Transverse colon (tissue), 4 donors: ENCODE measurements around the gene AP1M2. TPM values are rescaled to one million over a fixed set of nuclear protein-coding genes. Genes with fewer than 3 reads are reported as not detected.
A peak's percentile ranks its signal among the peaks of the same experiment; 100 is the strongest.

ENCODE experiments used
- DNase-seq: peaks from one replicate; pipeline ENCODE4 v3.0.0-alpha.2; 2019
- H3K27ac ChIP-seq, 4 donors: fragments of 200-600 bp; sonication (generic); 2 replicates each; pipeline ENCODE4 v1.5.1; 2016 to 2018; ENCODE audit warnings: inconsistent platforms in 4 of 4
- H3K27me3 ChIP-seq: fragments of 200-600 bp; sonication (generic); 2 replicates; pipeline ENCODE4 v1.5.1; 2017; ENCODE audit warnings: inconsistent platforms
- H3K36me3 ChIP-seq, 4 donors: fragments of 200-600 bp; sonication (generic); 2 replicates each; pipeline ENCODE4 v1.5.1; 2017 to 2019; ENCODE audit warnings: inconsistent platforms in 4 of 4
- H3K4me1 ChIP-seq, 4 donors: fragments of 200-600 bp; sonication (generic); 2 replicates each; pipeline ENCODE4 v1.5.1; 2017 to 2020; ENCODE audit warnings: inconsistent platforms in 4 of 4
- H3K4me3 ChIP-seq, 4 donors: fragments of 200-600 bp; sonication (generic); 1 replicate in 1 of 4; 2 replicates in 3 of 4; pipeline versions ENCODE4 v1.5.1 to v1.6.1; 2017 to 2019; ENCODE audit warnings: inconsistent platforms in 4 of 4
- H3K9me3 ChIP-seq, 2 donors: fragments of 200-600 bp; sonication (generic); 2 replicates each; pipeline ENCODE4 v1.5.1; 2017 to 2019; ENCODE audit warnings: inconsistent platforms in 2 of 2
- CTCF ChIP-seq, 5 experiments: fragments of 200-600 bp in 3 of 5; fragments of 450-650 bp in 2 of 5; sonication (generic) in 3 of 5; IDR thresholded peaks; 1 replicate in 2 of 5; 2 replicates in 3 of 5; pipeline ENCODE4 v1.5.1; 2016 to 2017; ENCODE audit warnings: antibody characterized with exemption in 5 of 5, inconsistent platforms in 3 of 5, mild to moderate bottlenecking in 2 of 5, moderate library complexity in 1 of 5
- EP300 ChIP-seq: sonication (generic); formaldehyde crosslinking; IDR thresholded peaks from one replicate; pipeline ENCODE4 v1.6.1; 2017; ENCODE audit warnings: antibody characterized with exemption, low read depth
- POLR2A ChIP-seq: fragments of 450-650 bp; IDR thresholded peaks from one replicate; pipeline ENCODE4 v1.6.1; 2016; ENCODE audit warnings: antibody characterized with exemption, mild to moderate bottlenecking, moderate library complexity
- POLR2AphosphoS5 ChIP-seq, 3 donors: sonication (generic); formaldehyde crosslinking; IDR thresholded peaks; one replicate each; pipeline ENCODE4 v1.6.1; 2016; ENCODE audit warnings: antibody characterized with exemption in 3 of 3
- WGBS, 2 donors: methylation state at CpG; one replicate each; pipeline ENCODE4 v1.1.5; 2018; ENCODE audit warnings: low coverage in 1 of 2; 5-methylcytosine and 5-hydroxymethylcytosine counted together
- in situ Hi-C, 4 donors: fragments of 200-750 bp; cut with MboI; loops; one replicate each; pipeline versions ENCODE4 v1.15.0 to v1.15.1; 2017; ENCODE audit warnings: low sequenced_read_pairs in 3 of 4, low pct_ligation_motif_present in 1 of 4, low pct_unique_long_range_greater_than_20kb in 1 of 4
- intact Hi-C: fragments of 100-400 bp; cut with DNase I; formaldehyde crosslinking; loops from one replicate; pipeline ENCODE4 v1.15.1; 2023; ENCODE audit warnings: low total_unique reads
- total RNA-seq, 4 donors: library from RNA; depleted of rRNA; stranded (reverse); fragments of >200 nt; gene quantifications; one replicate each; pipeline ENCODE4 v1.1.0, GENCODE V29; 2016

AP1M2 gene
- 100 to 1,000 TPM in 1 of 4 donors, 10 to 100 TPM in 3; 22.8 to 111 (median 63.1) TPM for total RNA-seq

GRCh38 chr19:10587022-10587838, at the start of gene AP1M2:
AP1M2 (minus strand) TSS chr19:10587312; CDS start chr19:10587231, 81 bp downstream.
- intact Hi-C loops = no loop called here
- Histone ChIP-seq H3K27me3 (peaks cover 23% of the 10 kb centered on the region), H3K36me3 (no peaks in the 10 kb centered on the region), H3K4me3 (peak within 1 kb of the TSS in 3 of 4 donors; percentile 46 to 65 (median 53)), H3K9me3 (no peaks in the 10 kb centered on the region), H3K27ac (peak within 1 kb of the TSS; percentile 53 to 76 (median 66)), H3K4me1 (no peaks in the 10 kb centered on the region)
- peak; percentile 69 for DNase-seq
- in situ Hi-C loops = loop anchor here in 1 of 4 donors (10.0 kb wide), 1 partner anchor 58 kb away; no protein-coding TSS in a partner anchor
- WGBS, 2 donors = 24 to 58% methylated on average over 6 to 33 of the region's 35 CpGs
- TF ChIP-seq CTCF (IDR thresholded peaks at IDR 0.05) (no peak), POLR2A (peak; percentile 44), POLR2AphosphoS5 (IDR thresholded peaks at IDR 0.05) (peak in 2 of 3 donors; percentile 26 to 53), EP300 (no peak)

GRCh38 chr19:10636304-10636972, 49.3 kb upstream of the AP1M2 start:
- Histone ChIP-seq H3K9me3 (no peaks in the 10 kb centered on the region), H3K4me3 (no peak overlapping the region), H3K27me3 (no peaks in the 10 kb centered on the region), H3K4me1 (peaks cover 0 to 6% (median 0%) of the 10 kb centered on the region in 4 donors), H3K27ac (no peak overlapping the region), H3K36me3 (peaks cover 0 to 57% (median 22%) of the 10 kb centered on the region in 4 donors)
- TF ChIP-seq POLR2AphosphoS5 (IDR thresholded peaks at IDR 0.05) (no peak), EP300 (no peak), CTCF (IDR thresholded peaks at IDR 0.05) (no peak), POLR2A (no peak)
- intact Hi-C loops = no loop called here
- no peak for DNase-seq
- in situ Hi-C loops = no loop called here
- WGBS, 2 donors = 95% methylated on average over 4 to 37 of the region's 37 CpGs

GRCh38 chr19:10634963-10635362, 47.9 kb upstream of the AP1M2 start:
- Histone ChIP-seq H3K4me3 (no peak overlapping the region), H3K4me1 (peaks cover 0 to 6% (median 0%) of the 10 kb centered on the region in 4 donors), H3K27me3 (no peaks in the 10 kb centered on the region), H3K27ac (no peak overlapping the region), H3K9me3 (no peaks in the 10 kb centered on the region), H3K36me3 (peaks cover 0 to 59% (median 18%) of the 10 kb centered on the region in 4 donors)
- 92 to 100% methylated on average over 2 to 6 of the region's 6 CpGs for WGBS, 2 donors
- TF ChIP-seq POLR2A = no peak
- no peak for TF ChIP-seq POLR2AphosphoS5 (IDR thresholded peaks at IDR 0.05)
- no peak for TF ChIP-seq CTCF (IDR thresholded peaks at IDR 0.05)
- TF ChIP-seq EP300 = no peak
- in situ Hi-C loops (no loop called here), intact Hi-C loops (no loop called here)
- DNase-seq = no peak

- DNase-seq = no peak
- peaks cover 0 to 4% (median 0%) of the 10 kb centered on the region in 4 donors for H3K4me1 ChIP-seq
- no peaks in the 10 kb centered on the region for H3K27me3 ChIP-seq
- TF ChIP-seq CTCF (IDR thresholded peaks at IDR 0.05) (no peak), POLR2A (no peak), EP300 (no peak), POLR2AphosphoS5 (IDR thresholded peaks at IDR 0.05) (no peak)
- intact Hi-C loops = no loop called here
- H3K4me3 ChIP-seq = no peak overlapping the region
- peaks cover 0 to 59% (median 18%) of the 10 kb centered on the region in 4 donors for H3K36me3 ChIP-seq
- no peaks in the 10 kb centered on the region for H3K9me3 ChIP-seq
- in situ Hi-C loops = no loop called here
- H3K27ac ChIP-seq = no peak overlapping the region
- 84% methylated on average over 7 of the region's 7 CpGs; no CpG with 5 or more reads in 1 of the 2 donors for WGBS, 2 donors
Observed at GRCh38 chr19:10634430-10634829, 47.3 kb upstream of the AP1M2 start.
